ENCODE data around the gene ADAM10.
"Not testable (repeated sequence)": the region's sequence is repeated elsewhere in the genome, so short reads cannot be mapped to it uniquely, and the experiment has no call there.

ADAM10 gene, protein sequence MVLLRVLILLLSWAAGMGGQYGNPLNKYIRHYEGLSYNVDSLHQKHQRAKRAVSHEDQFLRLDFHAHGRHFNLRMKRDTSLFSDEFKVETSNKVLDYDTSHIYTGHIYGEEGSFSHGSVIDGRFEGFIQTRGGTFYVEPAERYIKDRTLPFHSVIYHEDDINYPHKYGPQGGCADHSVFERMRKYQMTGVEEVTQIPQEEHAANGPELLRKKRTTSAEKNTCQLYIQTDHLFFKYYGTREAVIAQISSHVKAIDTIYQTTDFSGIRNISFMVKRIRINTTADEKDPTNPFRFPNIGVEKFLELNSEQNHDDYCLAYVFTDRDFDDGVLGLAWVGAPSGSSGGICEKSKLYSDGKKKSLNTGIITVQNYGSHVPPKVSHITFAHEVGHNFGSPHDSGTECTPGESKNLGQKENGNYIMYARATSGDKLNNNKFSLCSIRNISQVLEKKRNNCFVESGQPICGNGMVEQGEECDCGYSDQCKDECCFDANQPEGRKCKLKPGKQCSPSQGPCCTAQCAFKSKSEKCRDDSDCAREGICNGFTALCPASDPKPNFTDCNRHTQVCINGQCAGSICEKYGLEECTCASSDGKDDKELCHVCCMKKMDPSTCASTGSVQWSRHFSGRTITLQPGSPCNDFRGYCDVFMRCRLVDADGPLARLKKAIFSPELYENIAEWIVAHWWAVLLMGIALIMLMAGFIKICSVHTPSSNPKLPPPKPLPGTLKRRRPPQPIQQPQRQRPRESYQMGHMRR

DNA sequence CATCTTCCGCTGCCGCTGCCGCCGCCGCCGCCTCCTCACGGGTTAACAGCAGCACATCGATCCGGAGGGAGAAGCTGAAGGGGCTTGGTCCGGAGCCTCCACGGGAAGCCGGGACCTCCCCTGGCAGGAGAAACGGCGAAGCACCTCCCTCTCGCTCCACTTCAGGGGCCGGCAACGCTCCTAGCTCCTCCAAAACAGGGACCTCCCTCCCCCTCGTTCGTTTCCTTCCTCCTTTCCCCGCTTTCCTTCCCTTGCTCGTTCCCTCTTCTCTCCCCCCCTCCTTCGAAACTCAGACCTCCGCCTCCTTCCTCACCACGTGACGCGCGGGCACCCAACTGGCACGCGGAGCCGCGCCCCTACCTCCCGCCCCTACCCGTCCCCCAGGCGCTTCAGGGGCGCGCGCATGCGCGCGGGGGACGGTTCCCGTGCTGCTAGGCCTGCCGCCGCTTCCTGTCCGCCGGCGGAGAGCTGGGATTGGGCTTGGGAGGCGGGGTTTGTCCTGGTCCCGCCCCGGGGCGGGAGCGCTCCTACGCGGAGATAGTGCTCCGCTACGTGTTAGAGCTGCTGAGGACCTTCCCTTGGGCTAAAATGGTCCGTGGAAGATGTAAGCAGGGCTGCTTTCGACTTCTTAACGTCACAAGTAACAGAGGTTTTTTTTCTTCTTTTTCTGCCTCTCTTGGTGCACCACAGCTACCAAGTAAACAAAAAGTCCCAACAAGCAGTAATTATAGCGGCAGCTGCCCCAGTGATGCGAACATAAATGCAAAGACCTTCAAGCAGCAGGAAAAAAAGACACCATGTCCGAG is at the start of gene ADAM10:
Gene ADAM10, minus strand, starts transcription at position 176 of the 806 bp plus-strand sequence. Its CDS starts 173 bp downstream, at position 3.
- peak; percentile 97 to 99 for DNase-seq (ENCODE audit: low read depth in 2 of 2)

DNA sequence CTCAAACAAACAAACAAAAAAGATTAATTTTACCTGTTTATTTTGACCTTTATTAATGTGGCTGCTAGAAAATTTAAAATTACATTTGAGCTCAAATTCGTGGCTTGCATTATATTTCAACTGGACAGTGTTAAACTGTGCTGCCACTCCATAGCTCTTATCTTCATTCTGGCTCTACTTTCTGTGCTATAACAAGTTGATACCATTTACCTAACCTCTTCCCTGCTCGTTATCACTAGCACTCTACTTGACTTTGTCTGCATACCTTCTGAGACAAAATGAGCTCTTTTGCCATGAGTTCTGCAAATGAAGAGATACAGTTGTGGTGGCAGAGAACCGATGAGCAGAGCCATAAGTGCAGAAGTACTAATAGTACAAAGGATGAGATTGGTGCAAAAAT is 48.0 kb upstream of the ADAM10 start:
- no peak for DNase-seq (ENCODE audit: low read depth in 2 of 2)

DNA sequence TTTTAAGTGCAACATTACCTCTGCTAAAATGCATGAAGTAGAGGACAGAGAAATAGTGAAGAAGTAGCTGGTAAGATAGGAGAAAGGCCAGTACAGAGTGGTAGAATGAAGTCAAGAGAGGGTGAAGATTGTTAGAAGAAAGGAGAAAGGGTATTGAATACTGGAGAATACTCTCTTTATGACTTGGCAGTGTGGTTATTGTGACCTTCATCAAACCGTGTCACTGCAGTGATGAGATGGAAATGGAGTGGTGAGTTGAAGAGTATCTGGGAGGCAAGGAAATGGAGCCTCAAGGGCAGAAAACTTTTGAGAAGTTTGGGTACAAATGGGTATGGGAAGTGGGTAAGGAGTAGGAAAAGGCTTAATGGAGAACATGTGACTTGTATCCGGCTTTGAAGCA is 46.3 kb upstream of the ADAM10 start:
- no peak for DNase-seq (ENCODE audit: low read depth in 2 of 2)

DNA sequence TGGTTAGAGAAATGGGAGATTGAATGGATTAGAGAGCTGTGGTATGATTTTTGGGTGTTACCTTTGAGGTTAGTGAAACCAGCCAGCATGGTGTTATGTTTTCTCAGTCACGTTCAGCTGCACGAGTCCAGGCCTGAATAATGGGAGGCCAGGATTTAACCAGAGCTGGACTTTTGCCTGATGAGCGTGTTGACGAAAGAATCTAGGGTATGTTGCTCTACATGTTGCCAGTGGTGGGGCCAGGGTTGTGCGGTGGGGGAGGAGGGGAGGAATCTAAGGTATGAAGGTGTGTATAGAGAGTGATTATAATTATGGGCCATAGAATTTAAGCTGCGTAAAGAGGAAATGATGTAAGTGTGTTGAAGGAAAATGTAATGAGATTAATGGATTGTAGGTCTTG is 44.4 kb upstream of the ADAM10 start:
- no peak for DNase-seq (ENCODE audit: low read depth in 2 of 2)

DNA sequence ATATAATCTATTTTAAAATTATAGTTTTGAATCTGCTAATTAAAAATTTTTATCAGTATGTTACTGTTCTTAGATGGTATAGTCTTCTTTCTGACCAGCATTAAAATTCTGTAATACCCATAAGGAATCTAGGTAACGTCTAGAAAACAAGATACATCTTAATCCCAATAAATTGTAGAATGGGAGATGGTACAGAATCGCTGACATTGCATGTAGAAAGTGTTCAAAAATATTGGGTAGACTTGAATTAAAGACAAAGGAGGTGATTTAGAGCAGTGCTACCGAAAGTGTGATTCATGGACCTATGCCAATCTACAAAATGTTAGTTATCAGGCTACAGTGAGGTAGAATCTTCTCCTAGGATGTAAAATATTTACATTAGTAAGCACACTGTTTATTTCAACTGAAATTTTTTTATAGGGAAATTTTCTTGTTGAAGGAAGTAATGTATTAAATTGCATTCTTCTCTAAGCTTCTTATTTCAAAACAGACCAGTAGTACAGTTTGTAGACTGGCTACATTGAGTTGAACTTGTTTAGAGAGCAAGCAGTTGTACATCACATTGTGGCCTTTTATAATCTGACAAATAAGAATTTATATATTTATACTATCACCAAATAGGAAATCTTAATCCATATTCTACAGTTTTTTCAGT is 38.7 kb upstream of the ADAM10 start:
- DNase-seq (ENCODE audit: low read depth in 2 of 2), result no peak

DNA sequence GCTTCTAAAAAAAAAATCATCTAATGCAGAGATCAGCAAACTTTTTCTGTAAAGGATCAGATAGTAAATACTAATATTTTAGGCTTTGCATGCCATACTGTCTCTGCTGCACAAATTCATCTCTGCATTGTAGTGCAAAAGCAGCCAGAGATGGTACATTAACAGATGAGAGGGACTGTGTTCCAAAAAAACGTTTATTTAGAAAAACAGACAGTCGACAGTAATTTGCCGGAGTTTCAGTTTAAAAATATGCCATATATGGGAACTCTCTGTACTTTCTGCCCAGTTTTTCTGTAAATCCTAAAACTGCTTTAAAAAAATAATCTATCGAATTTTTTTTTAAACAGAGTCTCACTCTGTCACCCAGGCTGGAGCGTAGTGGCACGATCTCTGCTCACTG is 35.8 kb upstream of the ADAM10 start:
- no peak for DNase-seq (ENCODE audit: low read depth in 2 of 2)

DNA sequence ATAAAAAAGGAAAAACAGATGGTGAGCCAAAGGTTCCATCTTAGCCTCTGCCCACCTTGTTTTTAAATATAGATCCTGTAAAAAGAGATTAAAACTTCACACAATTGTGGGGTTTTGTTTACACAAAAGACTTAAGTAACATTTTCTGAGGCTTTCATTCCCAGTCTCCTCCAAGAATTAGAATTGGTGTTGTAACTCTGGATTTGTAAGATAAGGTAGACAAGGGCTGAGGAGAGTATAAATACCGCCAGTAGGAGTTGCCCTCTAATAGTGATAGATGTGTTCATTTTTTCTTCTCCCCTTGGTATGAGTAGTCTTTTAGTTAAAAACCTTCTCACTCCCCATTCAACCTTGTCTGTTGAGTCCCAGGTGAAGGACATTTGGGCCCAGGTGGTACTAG is 30.0 kb upstream of the ADAM10 start:
- no peak for DNase-seq (ENCODE audit: low read depth in 2 of 2)

DNA sequence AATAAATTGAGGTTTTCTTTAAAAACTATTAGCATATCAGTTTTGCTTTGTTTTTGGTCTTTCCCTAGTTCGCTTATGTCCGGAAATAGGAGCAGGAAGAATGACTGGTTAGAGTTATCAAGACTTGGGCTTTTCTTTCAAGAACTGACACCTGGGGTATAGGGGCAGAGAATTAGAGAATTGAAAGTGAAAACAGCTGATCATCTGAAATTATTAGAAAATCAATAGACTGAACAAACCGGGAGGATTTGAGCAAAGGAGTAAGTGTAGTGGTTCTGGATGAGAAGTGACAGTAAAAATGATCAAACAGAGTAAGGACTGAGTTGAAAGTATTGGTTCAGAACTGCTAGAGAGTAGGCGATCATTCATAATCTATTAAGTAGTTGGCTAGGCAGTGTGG is 27.6 kb upstream of the ADAM10 start:
- DNase-seq (ENCODE audit: low read depth in 2 of 2), result no peak

DNA sequence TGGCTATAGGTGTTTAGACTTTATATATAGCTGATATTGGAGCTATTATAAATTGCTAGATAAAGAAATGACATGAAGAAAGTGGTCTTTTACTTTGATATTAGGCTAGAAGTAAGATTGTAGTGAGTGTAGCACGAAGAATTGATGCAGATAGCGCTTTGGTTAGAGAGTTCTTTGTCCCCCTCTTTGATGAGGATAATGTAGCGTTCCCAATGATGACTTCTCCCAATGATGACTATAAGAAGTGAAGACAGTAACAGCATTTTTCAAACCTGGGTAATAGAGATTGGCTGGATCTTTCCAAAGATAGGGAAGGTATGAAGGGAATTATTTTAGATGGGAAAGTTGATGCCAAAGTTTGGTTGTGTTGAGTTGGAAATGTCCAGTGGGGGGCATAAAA is 25.9 kb upstream of the ADAM10 start:
- DNase-seq (ENCODE audit: low read depth in 2 of 2), result no peak

DNA sequence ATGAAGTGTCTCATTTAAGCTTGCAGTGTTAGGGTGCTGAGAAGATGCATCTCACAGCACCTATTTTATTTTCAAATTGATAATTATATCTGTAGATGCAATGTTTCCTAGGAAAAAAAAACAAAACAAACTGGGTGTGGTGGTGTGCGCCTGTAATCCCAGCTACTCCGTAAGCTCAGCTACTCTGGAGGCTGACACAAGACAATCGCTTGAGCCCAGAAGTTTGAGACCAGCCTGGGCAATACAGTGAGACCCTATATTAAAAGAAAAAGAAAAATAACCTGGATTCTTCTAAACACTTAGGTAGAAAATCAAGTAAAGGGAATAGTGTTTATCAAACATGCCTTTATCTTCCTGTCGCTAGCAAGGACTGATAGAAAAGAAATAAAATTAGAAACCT is 23.5 kb upstream of the ADAM10 start:
- DNase-seq (ENCODE audit: low read depth in 2 of 2), result no peak

DNA sequence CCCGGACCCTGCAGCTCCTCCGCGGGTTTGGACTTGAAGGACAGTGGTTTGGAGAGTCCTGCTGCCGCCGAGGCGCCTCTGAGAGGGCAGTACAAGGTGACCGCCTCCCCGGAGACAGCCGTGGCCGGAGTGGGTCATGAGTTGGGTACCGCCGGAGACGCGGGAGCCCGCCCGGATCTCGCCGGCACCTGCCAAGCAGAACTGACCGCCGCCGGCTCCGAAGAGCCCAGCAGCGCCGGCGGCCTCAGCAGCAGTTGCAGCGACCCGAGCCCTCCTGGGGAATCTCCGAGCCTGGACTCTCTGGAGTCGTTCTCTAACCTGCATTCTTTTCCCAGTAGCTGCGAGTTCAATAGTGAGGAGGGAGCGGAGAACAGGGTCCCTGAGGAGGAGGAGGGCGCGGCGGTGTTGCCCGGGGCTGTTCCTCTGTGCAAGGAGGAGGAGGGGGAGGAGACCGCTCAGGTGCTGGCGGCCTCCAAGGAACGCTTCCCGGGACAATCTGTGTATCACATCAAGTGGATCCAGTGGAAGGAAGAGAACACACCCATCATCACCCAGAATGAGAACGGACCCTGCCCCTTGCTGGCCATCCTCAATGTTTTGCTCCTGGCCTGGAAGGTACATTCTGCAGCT is 22.2 kb upstream of the ADAM10 start:
- peak in 1 of 2 donors; percentile 13 for DNase-seq (ENCODE audit: low read depth in 2 of 2)

DNA sequence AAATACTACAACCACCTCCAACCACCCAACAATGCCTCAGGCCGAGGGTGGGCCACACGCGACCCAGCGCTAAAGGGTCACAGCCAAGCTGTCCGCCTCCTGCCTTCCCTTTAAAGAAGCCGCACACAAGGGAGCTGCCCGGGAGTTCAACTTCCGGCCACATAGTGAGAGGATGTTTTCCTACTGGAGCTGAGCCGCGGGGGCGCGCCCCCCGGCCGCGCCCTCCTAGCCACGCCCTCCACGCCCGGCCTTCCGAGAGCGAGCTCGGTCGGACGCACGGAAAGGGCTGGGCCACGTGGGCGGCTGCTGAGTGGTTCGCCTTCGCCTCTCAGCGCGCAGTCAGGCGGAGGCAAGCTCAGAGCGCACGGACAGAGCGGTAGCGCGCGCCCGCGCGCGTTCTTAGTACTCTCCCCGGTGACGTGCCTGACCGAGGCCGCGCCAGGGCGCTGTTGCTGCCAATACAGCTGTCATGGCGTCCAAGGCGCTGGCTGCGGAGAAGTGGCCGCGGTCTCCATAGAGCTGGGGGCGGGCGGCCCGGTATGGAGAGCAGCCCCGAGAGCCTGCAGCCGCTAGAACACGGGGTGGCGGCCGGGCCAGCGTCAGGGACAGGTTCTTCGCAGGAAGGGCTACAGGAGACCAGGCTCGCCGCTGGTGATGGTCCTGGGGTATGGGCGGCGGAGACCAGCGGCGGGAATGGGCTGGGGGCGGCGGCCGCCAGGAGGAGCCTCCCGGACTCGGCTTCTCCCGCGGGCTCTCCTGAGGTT is 21.5 kb upstream of the ADAM10 start, which contains the start of gene MINDY2:
Gene MINDY2, plus strand, starts transcription at position 446 of the 764 bp plus-strand sequence. Its CDS starts 94 bp downstream, at position 540.
- peak; percentile 82 to 90 for DNase-seq (ENCODE audit: low read depth in 2 of 2)

DNA sequence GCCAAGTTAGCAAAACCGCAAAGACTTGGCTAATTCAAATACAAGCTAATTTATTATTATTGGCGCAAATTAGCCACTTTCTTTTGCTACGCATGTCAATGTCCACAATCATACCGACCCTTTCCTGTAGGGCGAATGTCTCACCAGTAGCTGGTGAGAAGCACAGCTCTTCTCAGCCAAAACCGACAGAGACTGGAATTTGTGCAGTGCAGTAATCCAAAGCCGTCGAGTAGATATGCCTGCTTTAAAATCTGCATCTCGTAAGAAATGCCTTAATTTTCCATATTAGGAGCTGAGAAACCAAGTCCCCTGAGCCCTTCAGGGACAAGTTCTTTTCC is 21.0 kb upstream of the ADAM10 start:
- no peak for DNase-seq (ENCODE audit: low read depth in 2 of 2)

DNA sequence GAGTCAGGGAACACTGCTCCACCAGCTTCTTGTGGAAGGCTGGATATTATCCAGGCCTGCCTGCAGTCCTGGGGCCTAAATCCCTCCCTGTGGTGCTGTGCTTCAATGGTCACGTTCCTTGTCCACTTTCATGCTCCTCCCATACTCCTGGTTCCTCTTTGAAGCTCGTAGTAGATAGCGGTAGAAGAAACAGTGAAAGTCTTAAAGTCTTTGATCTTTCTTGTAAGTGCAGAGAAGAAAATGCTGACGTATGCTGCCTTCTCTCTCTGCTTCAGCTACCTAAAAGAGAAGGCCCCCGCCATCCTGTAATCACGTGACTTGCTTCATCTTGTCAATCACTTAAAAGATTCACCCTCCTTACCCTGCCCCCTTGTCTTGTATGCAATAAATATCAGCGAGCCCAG is 19.1 kb upstream of the ADAM10 start:
- DNase-seq (ENCODE audit: low read depth in 2 of 2), result not testable (repeated sequence)

DNA sequence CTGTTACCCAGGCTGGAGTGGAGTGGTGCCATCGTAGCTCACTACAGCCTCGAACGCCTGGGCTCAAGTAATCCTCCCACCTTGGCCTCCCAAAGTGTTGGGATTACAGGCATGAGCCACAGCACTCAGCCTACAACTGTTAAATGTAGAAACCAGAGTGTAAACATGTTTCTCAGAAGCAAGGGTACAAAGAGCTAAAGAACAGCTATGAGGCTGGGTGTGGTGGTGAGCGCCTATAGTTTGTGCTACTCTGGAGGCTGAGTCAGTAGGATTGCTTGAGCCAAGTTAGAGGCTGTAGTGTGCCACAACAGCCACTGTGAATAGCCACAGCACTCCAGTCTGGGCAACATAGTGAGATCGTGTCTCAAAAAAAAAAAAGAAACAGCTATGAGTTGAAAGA is 16.8 kb upstream of the ADAM10 start:
- no peak for DNase-seq (ENCODE audit: low read depth in 2 of 2)

DNA sequence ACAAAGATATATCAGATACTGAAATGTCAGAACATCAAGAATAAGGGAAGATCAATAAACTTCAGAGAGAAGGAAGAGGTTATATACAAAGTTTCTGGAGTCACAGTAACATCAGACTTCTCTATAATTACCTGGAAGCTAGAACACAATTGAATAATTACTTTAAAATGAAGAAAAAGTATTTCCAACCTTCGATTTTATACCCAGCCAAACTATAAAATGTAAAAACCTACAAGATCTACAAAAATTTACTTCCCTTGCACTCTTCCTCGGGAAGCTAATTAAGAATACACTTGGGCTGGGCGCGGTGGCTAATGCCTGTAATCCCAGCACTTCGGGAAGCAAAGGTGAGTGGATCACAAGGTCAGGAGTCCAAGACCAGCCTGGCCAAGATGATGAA is 15.0 kb upstream of the ADAM10 start:
- DNase-seq (ENCODE audit: low read depth in 2 of 2), result no peak

DNA sequence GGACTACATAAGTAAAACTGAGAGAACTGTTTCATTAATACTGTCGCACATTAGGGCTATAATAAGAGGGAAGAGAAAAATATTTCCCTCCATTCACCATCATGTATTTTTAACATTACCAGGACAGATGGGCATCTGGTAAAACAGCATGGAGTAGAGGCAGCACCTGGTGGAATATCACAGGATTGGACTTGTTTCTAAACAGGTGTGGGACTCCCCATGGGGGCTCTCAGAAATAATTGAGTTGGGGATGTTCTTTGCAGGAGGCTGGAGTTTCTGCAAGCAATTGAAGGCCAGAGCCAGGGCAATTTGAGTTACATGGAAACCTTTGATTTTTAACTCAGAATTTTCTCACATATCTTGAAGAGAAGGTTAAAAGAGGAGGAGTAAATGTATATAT is 13.2 kb upstream of the ADAM10 start:
- DNase-seq (ENCODE audit: low read depth in 2 of 2), result no peak

DNA sequence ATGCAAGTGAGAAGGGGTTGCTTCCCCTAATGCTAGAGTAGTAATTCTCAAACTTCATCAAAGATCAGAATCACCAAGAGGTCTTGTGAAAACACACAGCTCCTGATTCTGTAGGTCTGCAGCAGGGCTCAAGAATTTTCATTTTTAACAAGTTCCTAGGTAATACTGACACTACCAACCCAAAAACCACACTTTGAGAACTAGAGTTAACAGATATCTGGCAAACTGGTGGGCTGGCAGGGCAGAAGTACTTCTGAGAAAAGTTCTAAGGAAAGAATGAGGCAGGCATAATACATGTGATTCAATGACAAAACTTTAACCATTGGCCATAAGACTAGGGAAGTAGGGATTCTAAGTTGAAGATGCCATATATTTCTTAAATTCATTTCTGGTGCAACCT is 12.8 kb upstream of the ADAM10 start:
- DNase-seq (ENCODE audit: low read depth in 2 of 2), result no peak

DNA sequence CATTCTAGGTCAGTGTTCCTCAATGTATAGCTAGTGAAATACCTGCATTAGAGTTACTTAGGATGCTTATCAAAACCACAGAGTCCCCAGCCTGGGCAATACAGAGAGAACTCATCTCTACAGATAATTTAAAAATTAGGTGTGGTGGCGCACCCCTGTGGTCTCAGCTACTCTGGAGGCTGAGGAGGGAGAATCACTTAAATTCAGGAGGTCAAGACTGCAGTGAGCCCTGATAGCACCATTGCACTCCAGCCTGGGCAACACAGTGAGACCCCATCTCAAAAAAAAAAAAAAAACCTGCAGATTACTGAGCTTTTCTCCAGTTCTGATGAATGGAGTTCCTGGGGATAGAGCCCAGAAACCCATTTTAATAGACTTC is 11.5 kb upstream of the ADAM10 start:
- DNase-seq (ENCODE audit: low read depth in 2 of 2), result no peak

DNA sequence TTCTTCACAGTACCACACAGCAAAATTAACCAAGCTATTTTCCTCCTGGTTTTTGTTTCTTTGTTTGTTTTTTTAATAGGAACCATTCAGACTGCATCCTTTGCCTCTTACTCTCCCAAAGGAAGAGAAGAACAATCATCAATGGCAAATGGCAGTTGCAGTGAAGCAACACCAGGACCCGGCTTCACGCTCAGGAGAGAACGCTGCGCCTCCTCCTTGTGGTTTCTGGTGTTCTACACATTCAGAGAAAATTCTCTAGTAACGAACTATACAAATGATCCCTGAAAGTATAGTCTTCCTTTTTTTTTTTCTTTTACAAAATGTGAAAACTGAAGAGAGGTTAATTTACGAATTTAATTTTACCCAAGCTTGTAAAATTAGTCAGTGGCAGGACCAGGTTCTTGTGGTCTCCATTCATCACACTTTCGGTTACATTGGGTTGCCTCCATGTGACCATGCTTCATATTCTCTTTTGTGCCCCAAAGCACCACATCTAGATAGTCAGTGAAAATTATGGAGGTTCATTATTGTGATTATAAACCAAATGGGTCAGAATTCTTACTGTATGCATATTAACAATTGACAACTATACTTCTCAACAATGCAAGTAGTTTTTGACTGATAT is 11.0 kb upstream of the ADAM10 start:
- no peak for DNase-seq (ENCODE audit: low read depth in 2 of 2)

Measured in stimulated activated CD4-positive, alpha-beta T cell treated with anti-CD3 and anti-CD28 coated beads, Interleukin-1b, Interleukin-23, amount 100 ng/mL, for 4 hours (primary cell).